GM12878 (cell line): Measurements from ENCODE around the gene BTBD7. TPM values are rescaled to one million over a fixed set of nuclear protein-coding genes. Genes with fewer than 3 reads are reported as not detected.

Experiments used
- ATAC-seq: fragments of 200-7000 bp; cut with Tn5 transposase; 3 replicates; pipeline ENCODE4 v1.9.1; 2020; ENCODE audit warnings: mild to moderate bottlenecking, moderate library complexity
- BruUV-seq: library from RNA; stranded (reverse); fragments of 400-500 nt; replicated peaks from 2 replicates; lab custom pipeline; 2021; lab: Mats Ljungman, UMichigan
- CTCF ChIA-PET: fragments of 300-600 bp; sonication (Branson Sonifier 250); formaldehyde crosslinking; extraction: SDS; loops from one replicate; lab custom pipeline; 2021; ENCODE audit warnings: inconsistent platforms; lab: Yijun Ruan, JAX
- POLR2A ChIA-PET: fragments of 350-600 bp; formaldehyde crosslinking; extraction: SDS; loops from one replicate; lab custom pipeline; 2021; ENCODE audit warnings: inconsistent platforms; lab: Charles Lee
- RAD21 ChIA-PET: fragments of 300-600 bp; sonication (Branson Sonifier 250); formaldehyde crosslinking; loops from one replicate; lab custom pipeline; 2023; ENCODE audit warnings: antibody characterized with exemption; ENCODE audit not compliant: unreplicated experiment; lab: Charles Lee
- SMC1A ChIA-PET: fragments of 300-600 bp; sonication (Branson Sonifier 250); formaldehyde crosslinking; loops from one replicate; lab custom pipeline; 2023; ENCODE audit not compliant: unreplicated experiment, uncharacterized antibody; lab: Charles Lee
- DNase-seq: peaks from one replicate; pipeline ENCODE4 v3.0.0-alpha.2; 2011; ENCODE audit warnings: low read depth, low spot score
- FAIRE-seq: peaks from 3 replicates; lab custom pipeline; 2011; peaks lifted over from hg19 to GRCh38; lab: Jason Lieb, UNC
- H2AFZ ChIP-seq: 2 replicates; pipeline ENCODE4 v1.6.0; 2011; ENCODE audit warnings: low read depth, low read length, control low read depth; ENCODE audit not compliant: control insufficient read depth
- H3K27ac ChIP-seq: 2 replicates; pipeline ENCODE4 v1.5.1; 2011; ENCODE audit warnings: control low read depth; ENCODE audit not compliant: control insufficient read depth, insufficient read depth
- H3K27me3 ChIP-seq, 2 experiments: replicated peaks in 1 of 2; 2 replicates each; pipeline versions ENCODE4 v1.6.0 to v1.6.1; 2011; ENCODE audit warnings: low read length in 1 of 2; ENCODE audit not compliant: control insufficient read depth in 2 of 2, insufficient read depth in 2 of 2
- H3K36me3 ChIP-seq, 2 experiments: 2 replicates each; pipeline ENCODE4 v1.5.1; 2011; ENCODE audit warnings: low read length in 1 of 2; ENCODE audit not compliant: control insufficient read depth in 2 of 2, insufficient read depth in 2 of 2
- H3K4me1 ChIP-seq: 2 replicates; pipeline ENCODE4 v1.6.1; 2011; ENCODE audit warnings: mild to moderate bottlenecking, low read length, moderate library complexity, mixed read lengths; ENCODE audit not compliant: control insufficient read depth, insufficient read depth
- H3K4me2 ChIP-seq: 2 replicates; pipeline ENCODE4 v1.6.0; 2011; ENCODE audit warnings: control low read depth; ENCODE audit not compliant: control insufficient read depth, insufficient read depth
- H3K4me3 ChIP-seq: fragments of 200-600 bp; sonication (generic); 2 replicates; pipeline ENCODE4 v1.5.1; 2016
- H3K79me2 ChIP-seq: 2 replicates; pipeline ENCODE4 v1.6.0; 2011; ENCODE audit warnings: low read length; ENCODE audit not compliant: control insufficient read depth, insufficient read depth
- H3K9ac ChIP-seq: 2 replicates; pipeline ENCODE4 v1.8.0; 2011; ENCODE audit warnings: low read length, control low read depth, mixed read lengths; ENCODE audit not compliant: control insufficient read depth, insufficient read depth
- H3K9me3 ChIP-seq: replicated peaks from 3 replicates; pipeline ENCODE4 v1.5.1; 2011; ENCODE audit warnings: mild to moderate bottlenecking, low read length; ENCODE audit not compliant: control insufficient read depth, insufficient read depth
- H4K20me1 ChIP-seq: 2 replicates; pipeline ENCODE4 v1.6.0; 2011; ENCODE audit not compliant: control insufficient read depth, insufficient read depth
- BACH1 ChIP-seq: fragments of 450-650 bp; IDR thresholded peaks from 2 replicates; pipeline ENCODE4 v1.6.1; 2017; ENCODE audit warnings: mild to moderate bottlenecking, borderline replicate concordance
- BCL11A ChIP-seq: IDR thresholded peaks from 2 replicates; pipeline ENCODE4 v1.6.1; 2011; ENCODE audit warnings: low read depth, low read length
- BMI1 ChIP-seq: fragments of 450-650 bp; IDR thresholded peaks from 2 replicates; pipeline ENCODE4 v1.6.1; 2016; ENCODE audit warnings: mild to moderate bottlenecking, moderate library complexity, borderline replicate concordance
- CEBPZ ChIP-seq: fragments of 150-350 bp; IDR thresholded peaks from 2 replicates; pipeline ENCODE4 v1.6.1; 2016; ENCODE audit warnings: low read depth, low read length
- CREM ChIP-seq: IDR thresholded peaks from 2 replicates; pipeline ENCODE4 v1.6.1; 2014; ENCODE audit warnings: antibody characterized with exemption, low read depth
- IKZF2 ChIP-seq, 2 experiments: fragments of 450-650 bp; IDR thresholded peaks; 2 replicates each; pipeline ENCODE4 v1.6.1; 2017; ENCODE audit warnings: mild to moderate bottlenecking in 2 of 2, moderate library complexity in 2 of 2
- IRF4 ChIP-seq: IDR thresholded peaks from 2 replicates; pipeline ENCODE4 v1.6.1; 2011; ENCODE audit warnings: low read depth, low read length
- JUNB ChIP-seq: IDR thresholded peaks from 2 replicates; pipeline ENCODE4 v1.6.1; 2016; ENCODE audit warnings: antibody characterized with exemption, mild to moderate bottlenecking
- KLF5 ChIP-seq: fragments of 450-650 bp; IDR thresholded peaks from 2 replicates; pipeline ENCODE4 v1.6.1; 2014; ENCODE audit warnings: mild to moderate bottlenecking; ENCODE audit not compliant: partially characterized antibody
- MEF2B ChIP-seq: fragments of 450-650 bp; IDR thresholded peaks from 2 replicates; pipeline ENCODE4 v1.6.1; 2018; ENCODE audit warnings: mild to moderate bottlenecking, moderate library complexity; ENCODE audit not compliant: partially characterized antibody, poor library complexity, severe bottlenecking
- MXI1 ChIP-seq: fragments of 150-350 bp; IDR thresholded peaks from 2 replicates; pipeline ENCODE4 v1.6.1; 2011; ENCODE audit warnings: low read depth, mild to moderate bottlenecking, inconsistent platforms, low read length, improper control_type of control experiment
- NFYA ChIP-seq: IDR thresholded peaks from 2 replicates; pipeline ENCODE4 v1.6.1; 2011; ENCODE audit warnings: low read depth, mild to moderate bottlenecking, low read length, improper control_type of control experiment, borderline replicate concordance
- SKIL ChIP-seq: fragments of 450-650 bp; IDR thresholded peaks from 2 replicates; pipeline ENCODE4 v1.6.1; 2017; ENCODE audit warnings: mild to moderate bottlenecking, low read depth, inconsistent platforms; ENCODE audit not compliant: poor library complexity, severe bottlenecking
- SMAD1 ChIP-seq: fragments of 450-650 bp; IDR thresholded peaks from 2 replicates; pipeline ENCODE4 v1.6.1; 2018; ENCODE audit warnings: mild to moderate bottlenecking, low read depth; ENCODE audit not compliant: partially characterized antibody
- SREBF1 ChIP-seq: IDR thresholded peaks from 2 replicates; pipeline ENCODE4 v1.6.1; 2012; ENCODE audit warnings: mild to moderate bottlenecking, low read length
- SREBF2 ChIP-seq: IDR thresholded peaks from 2 replicates; pipeline ENCODE4 v1.6.1; 2012; ENCODE audit warnings: mild to moderate bottlenecking, low read length
- SUPT20H ChIP-seq: IDR thresholded peaks from 2 replicates; pipeline ENCODE4 v1.6.1; 2011; ENCODE audit warnings: low read depth, mild to moderate bottlenecking, low read length, moderate library complexity, borderline replicate concordance; ENCODE audit not compliant: control insufficient read depth
- USF1 ChIP-seq: IDR thresholded peaks from 2 replicates; pipeline ENCODE4 v1.6.1; 2011; ENCODE audit warnings: borderline replicate concordance, low read depth, mild to moderate bottlenecking, moderate library complexity, mixed read lengths, low read length; ENCODE audit not compliant: insufficient read depth; ENCODE audit errors: extremely low read length
- ZNF207 ChIP-seq: fragments of 450-650 bp; IDR thresholded peaks from 2 replicates; pipeline ENCODE4 v1.6.1; 2014; ENCODE audit warnings: antibody characterized with exemption, mild to moderate bottlenecking, borderline replicate concordance
- ZNF622 ChIP-seq: fragments of 450-650 bp; IDR thresholded peaks from 2 replicates; pipeline ENCODE4 v1.6.1; 2017; ENCODE audit warnings: mild to moderate bottlenecking, inconsistent platforms
- WGBS: methylation state at CpG from one replicate; pipeline ENCODE4 v1.1.6; 2016; ENCODE audit warnings: low lambda C conversion rate; ENCODE audit not compliant: insufficient replicate concordance, insufficient coverage; ENCODE audit errors: missing lambda C conversion rate; 5-methylcytosine and 5-hydroxymethylcytosine counted together
- in situ Hi-C: fragments of 300-500 bp; cut with MboI; formaldehyde crosslinking; loops from 9 replicates; pipeline ENCODE4 v1.14.3; 2018; ENCODE audit warnings: mixed read lengths
- intact Hi-C: fragments of 100-400 bp; cut with micrococcal nuclease; formaldehyde crosslinking; loops from one replicate; pipeline ENCODE4 v1.14.2; 2022; ENCODE audit not compliant: unreplicated experiment
- polyA plus RNA-seq, 11 experiments: library from polyadenylated mRNA; depleted of rRNA in 4 of 11; unstranded in 6 of 11; stranded (reverse) in 5 of 11; fragments of >200 nt; fragmentation: Nextera tagmentation in 4 of 11; fragmentation: Illumina TruSeq in 1 of 11; extraction: Ambion mirVana in 4 of 11; extraction: Trizol in 1 of 11; gene quantifications; 1 replicate in 1 of 11; 2 replicates in 10 of 11; pipeline versions ENCODE4 v1.2.1 to v1.2.3, GENCODE V29; 2011 to 2016; ENCODE audit warnings: inconsistent platforms in 2 of 11, missing spikeins in 2 of 11, low read depth in 1 of 11
- total RNA-seq, 4 experiments: library from RNA; depleted of rRNA in 3 of 4; stranded (reverse); fragments of >200 nt in 3 of 4; fragmentation: Illumina TruSeq in 1 of 4; extraction: Trizol in 1 of 4; gene quantifications; 2 replicates each; pipeline versions ENCODE4 v1.2.1 to v1.2.3, GENCODE V29; 2013 to 2021

The BTBD7 gene
- total and polyA plus RNA-seq, 10 of the 15 experiments (the other 5 are each of a cell fraction or from before 2014, with no cell fraction given): 3.6 to 17.0 (median 9.6) TPM

- WGBS: 94% methylated on average over 2 of the region's 2 CpGs
- no peak overlapping the region for H2AFZ ChIP-seq
- intact Hi-C loops (no loop called here), in situ Hi-C loops (no loop called here)
- no peaks in the 10 kb centered on the region for H3K9me3 ChIP-seq
- no peak for FAIRE-seq
- peaks cover 4 to 14% of the 10 kb centered on the region in 2 experiments for H3K36me3 ChIP-seq
- H3K4me3 ChIP-seq: no peak overlapping the region
- no peak overlapping the region for H3K27ac ChIP-seq
- H3K4me1 ChIP-seq: no peaks in the 10 kb centered on the region
- H3K27me3 ChIP-seq: no peaks in the 10 kb centered on the region
- CTCF ChIA-PET: no interaction called here
- H3K9ac ChIP-seq: no peak overlapping the region
- TF ChIP-seq BACH1 (no peak), SKIL (no peak), ZNF207 (no peak), NFYA (no peak), BMI1 (no peak), IKZF2 (IDR thresholded peaks at IDR 0.05) (no peak), CEBPZ (no peak), SREBF2 (no peak), SUPT20H (no peak), USF1 (no peak), SREBF1 (no peak), CREM (no peak), SMAD1 (no peak), MXI1 (no peak), KLF5 (no peak), ZNF622 (no peak), BCL11A (no peak), JUNB (no peak), MEF2B (no peak), IRF4 (no peak)
- TF ChIP-seq, all 136 proteins: peak for 0
- Histone ChIP-seq H3K79me2 (no peaks in the 10 kb centered on the region; the same call in 1 of the 2 replicates), H3K4me2 (no peak overlapping the region), H4K20me1 (no peaks in the 10 kb centered on the region)
- ATAC-seq (no peak), DNase-seq (no peak)
- ChIA-PET POLR2A (interaction anchor here (0.7 kb wide), 1 partner anchor 361 kb away, joined by 4 read pairs; no protein-coding TSS in a partner anchor), SMC1A (interaction anchor here (1.0 kb wide), 1 partner anchor 284 kb away, joined by 3 read pairs; no protein-coding TSS in a partner anchor), RAD21 (interaction anchor here (0.6 kb wide), 1 partner anchor 55 kb away, joined by 3 read pairs; no protein-coding TSS in a partner anchor)
- no TSS peak for BruUV-seq
Observed at GRCh38 chr14:93262446-93262845, 70.4 kb downstream of the BTBD7 start.
